Epidermal melanocyte (primary cell): Measurements from ENCODE around the gene MRPL18.
"Not testable (repeated sequence)": the region's sequence is repeated elsewhere in the genome, so short reads cannot be mapped to it uniquely, and the experiment has no call there.

Experiments
- DNase-seq: peaks from one replicate; pipeline ENCODE4 v3.0.0; 2011; ENCODE audit warnings: low spot score; ENCODE audit not compliant: insufficient read length

MRPL18 gene

DNA sequence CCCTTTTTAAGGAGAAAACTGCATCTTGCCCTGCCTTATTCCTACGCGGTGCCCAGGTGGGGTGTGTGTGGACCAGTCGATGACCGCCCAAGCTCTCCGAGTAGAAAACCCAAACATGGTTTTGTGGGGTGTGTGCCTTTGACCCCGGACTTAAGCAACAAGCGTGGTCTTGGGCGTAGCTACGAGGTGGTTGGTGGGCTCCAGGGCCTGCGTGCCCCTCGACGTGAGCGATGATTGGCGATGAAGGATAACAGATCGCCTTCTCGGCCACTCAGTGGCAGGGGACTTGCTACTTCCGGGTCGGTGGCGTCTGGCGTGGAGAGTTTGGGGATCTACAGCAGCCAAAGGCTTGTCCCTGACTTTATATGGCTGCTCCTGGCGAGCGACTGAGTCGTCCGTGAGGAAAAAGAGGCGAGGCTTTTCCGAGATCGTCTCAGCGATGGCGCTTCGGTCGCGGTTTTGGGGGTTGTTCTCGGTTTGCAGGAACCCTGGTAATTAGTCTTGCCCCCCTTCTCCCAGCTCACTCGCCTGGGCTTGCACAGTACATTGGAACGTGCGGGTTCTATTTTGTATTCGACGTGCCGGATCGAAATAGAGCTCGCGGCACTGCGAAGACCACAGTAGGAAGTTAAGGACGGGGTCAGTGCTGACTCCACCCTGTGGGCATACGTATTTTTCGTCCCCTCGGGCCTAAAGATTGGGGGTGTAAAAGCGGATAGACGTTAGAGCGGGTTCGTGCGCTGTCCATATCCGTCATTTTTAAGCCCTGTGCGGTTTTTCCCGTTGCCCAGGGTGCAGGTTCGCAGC lies at the start of gene MRPL18:
Gene MRPL18 (plus strand): TSS at position 319 of the 807 bp plus-strand sequence. CDS start 121 bp downstream, at position 440.
- DNase-seq: peak; percentile 79

DNA sequence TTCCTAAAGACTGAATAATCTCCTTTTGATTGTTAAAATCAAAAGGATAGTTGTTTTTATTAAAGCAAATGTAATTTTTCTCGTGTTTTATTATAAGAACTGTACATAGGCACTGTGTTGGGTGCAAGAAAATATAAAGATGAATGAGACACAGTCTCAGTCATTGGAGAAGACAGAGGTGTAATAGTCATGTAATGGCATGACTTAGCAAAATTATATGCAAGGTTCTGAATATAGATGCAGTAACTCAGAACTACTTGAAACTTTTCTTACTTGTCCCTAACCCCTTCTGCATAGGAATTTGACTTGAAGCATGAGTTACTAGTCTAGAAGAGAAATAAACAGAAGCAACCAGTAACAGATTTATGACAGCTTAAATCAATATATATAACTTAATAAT lies 48.1 kb upstream of the MRPL18 start:
- no peak for DNase-seq

- no peak for DNase-seq
Measured at GRCh38 chr6:159745081-159745480, 45.2 kb upstream of the MRPL18 start.

DNA sequence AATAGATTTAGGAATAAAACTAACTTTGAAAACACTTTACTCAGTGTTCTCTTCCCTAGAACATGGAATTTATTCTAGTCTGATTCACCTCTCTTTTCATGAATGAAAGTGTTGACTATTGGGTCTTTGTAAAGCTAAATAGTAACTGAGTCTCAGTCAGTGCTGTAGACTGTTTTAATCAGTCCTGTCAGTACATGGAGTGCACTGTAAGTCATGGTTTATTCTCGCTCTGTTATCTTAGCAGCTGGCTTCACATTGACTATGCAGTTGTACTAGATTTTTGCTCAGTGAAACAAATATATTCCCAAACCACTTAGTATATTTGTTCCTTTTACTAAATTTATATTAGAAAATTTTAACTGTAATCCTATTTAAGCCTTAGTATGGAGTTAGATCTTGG lies 43.5 kb upstream of the MRPL18 start:
- no peak for DNase-seq

GRCh38 chr6:159748127-159748526 lies 42.1 kb upstream of the MRPL18 start:
- DNase-seq: not testable (repeated sequence)

DNA sequence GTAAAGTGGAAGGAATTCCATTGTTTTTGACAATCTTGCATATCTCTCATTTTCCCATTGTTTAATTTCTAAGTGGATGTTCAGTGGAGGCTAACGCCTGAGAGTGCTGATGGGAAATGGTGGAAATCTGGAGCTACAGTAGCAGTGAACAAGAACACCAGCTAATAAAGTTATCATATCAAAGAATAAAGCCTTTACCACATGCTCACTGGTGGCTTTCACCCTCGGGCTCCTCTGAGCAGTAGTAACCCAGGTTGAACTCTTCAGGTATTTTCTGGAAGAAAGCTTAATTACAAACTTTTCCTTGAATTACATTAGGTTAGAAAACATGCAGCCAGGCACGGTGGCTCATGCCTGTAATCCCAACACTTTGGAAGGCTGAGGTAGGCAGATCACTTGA lies 38.8 kb upstream of the MRPL18 start:
- DNase-seq: no peak

DNA sequence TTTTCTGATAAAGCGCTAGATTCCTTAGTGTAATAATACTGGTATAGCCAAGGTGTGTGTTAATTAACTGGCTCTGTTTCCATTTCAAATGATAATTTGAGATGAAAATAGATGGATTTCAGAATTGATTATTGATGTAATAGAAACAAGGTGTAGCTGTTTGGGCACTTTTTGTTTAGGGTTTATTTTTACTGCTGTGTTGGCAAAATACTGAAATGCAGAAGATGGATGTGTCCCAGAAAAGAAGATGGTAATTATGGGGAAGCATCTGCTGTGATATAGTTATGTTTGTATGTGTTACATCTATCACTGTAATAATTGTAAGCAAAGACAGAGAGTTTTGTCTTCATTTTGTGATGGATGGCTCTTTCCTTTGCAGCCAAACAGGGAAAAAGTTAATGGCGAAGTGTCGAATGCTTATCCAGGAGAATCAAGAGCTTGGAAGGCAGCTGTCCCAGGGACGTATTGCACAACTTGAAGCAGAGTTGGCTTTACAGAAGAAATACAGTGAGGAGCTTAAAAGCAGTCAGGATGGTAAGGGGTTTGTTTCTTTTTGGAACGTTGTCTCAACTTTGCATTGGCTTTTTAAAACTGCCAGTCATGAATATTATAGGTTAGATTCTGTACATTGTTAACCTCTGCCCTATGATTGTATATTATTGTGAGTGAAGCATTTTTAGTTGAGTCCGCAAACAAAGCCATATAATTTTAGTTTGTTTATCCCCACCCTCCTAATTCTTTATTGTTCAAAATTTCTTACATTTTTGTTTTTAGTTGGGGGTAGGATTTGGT lies 37.0 kb upstream of the MRPL18 start:
- DNase-seq: no peak

GRCh38 chr6:159754401-159754800 lies 35.9 kb upstream of the MRPL18 start:
- no peak for DNase-seq

GRCh38 chr6:159754959-159755914 lies 35.0 kb upstream of the MRPL18 start:
- DNase-seq: no peak

DNA sequence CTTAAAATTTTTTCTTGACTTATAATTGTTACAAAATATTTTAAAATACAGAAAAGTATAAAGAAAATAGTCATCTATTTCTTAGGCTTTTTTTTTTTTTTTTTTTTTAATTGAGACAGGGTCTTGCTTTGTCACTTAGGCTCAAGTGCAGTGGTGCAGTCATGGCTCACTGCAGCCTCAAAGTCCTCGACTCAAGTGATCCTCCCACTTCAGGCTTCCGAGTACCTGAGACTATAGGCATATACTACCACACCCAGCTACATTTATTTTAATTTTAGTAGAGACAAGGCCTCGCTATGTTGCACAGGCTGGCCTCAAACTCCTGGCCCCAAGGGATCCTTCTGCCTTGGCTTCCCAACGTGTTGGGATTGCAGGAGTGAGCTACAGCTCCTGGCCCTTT lies 33.8 kb upstream of the MRPL18 start:
- no peak for DNase-seq

- no peak for DNase-seq
Measured at GRCh38 chr6:159758031-159759001, 32.0 kb upstream of the MRPL18 start.

GRCh38 chr6:159759645-159760044 lies 30.6 kb upstream of the MRPL18 start:
- no peak for DNase-seq

DNA sequence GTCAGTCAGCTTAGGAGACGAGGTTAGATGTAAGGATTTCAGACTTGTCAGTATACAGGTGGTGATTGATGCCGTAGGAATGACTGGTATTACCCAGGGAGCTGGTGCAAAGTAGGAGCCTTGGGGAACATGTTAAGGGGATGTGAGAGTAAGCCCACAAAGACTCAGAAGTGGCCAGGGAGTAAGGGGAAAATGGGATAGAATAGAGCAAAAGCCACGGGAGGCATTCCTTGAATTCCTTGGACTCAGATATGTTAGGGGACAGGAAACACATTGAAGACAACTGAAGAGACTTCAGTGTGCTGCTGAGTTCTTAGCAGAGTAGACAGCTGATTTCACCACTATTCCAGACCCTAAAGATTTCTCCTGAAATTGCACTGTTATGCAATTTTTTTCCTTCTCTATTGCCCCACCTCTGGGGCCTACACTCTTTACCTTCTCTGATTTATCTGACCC lies 29.6 kb upstream of the MRPL18 start:
- DNase-seq: no peak

GRCh38 chr6:159761129-159761872 lies 29.0 kb upstream of the MRPL18 start:
- DNase-seq: no peak

DNA sequence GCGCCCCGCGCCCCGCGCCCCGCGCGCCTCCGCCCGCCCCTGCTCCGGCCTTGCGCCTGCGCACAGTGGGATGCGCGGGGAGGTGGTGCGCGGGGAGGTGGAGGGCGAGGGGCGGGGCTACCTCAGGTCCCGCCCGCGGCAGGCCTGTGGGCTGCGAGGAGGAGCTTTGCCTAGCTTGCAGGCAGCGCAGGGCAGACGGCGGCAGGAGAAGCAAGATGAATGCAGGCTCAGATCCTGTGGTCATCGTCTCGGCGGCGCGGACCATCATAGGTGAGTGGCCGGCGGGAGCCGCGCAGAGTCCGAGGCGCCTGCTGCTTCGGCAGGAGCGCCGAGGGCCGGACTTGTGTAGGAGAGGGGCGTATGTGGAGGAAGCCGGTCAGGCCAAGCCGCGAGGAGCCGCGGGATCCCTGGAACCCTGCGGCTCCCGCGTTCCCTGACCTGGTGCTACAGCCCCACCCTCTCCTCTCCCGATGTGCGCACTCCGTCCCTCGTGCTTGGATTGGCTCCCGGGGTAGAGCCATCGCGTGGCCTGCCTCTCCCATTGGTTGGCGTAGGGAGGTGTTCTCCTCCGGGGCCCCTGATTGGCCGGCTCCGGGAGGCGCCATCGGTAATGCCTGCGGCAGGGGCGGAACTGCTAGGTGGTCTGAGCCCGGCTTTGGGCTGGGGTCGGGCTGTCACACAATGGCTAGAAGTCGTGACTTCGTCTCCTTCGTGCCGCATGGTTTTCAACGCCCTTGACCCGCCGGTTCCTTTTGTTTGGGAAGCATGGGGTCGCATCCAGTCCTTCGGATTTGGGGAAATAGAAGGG lies 28.2 kb upstream of the MRPL18 start, which contains the start of gene ACAT2:
Gene ACAT2 (plus strand): TSS at position 173 of the 808 bp plus-strand sequence. CDS start 43 bp downstream, at position 216.
- peak; percentile 96 for DNase-seq

DNA sequence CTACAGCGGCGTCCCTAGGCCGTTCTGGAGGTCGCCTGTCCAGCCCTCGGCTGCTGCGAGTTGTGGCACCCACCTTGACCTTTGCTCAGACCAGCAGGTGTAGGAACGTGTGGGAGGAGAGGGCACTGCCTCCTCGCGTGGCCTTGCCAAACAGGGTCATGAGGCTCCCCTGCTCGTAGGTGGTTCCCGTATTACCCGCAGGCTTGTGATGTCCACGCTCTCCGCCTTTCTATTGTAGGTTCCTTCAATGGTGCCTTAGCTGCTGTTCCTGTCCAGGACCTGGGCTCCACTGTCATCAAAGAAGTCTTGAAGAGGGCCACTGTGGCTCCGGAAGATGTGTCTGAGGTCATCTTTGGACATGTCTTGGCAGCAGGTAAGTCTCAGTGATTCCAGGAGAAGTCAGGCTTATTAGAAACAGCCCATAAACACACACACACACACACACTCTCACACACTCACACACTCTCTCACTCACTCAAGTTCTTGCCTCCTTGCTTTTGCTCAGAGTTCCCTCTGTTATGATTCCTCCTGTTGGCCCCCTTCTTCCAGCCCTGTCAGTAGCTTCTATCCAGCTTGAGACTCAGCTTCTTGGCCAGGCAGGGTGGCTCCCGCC lies 27.5 kb upstream of the MRPL18 start:
- no peak for DNase-seq

GRCh38 chr6:159766906-159767305 lies 23.4 kb upstream of the MRPL18 start:
- DNase-seq: no peak

GRCh38 chr6:159769470-159769869 lies 20.8 kb upstream of the MRPL18 start:
- no peak for DNase-seq
